Liver (tissue), 9 donors: ENCODE results near the gene CMC1. TPM values are rescaled to one million over a fixed set of nuclear protein-coding genes. Genes with fewer than 3 reads are reported as not detected.

Experiments
- DNase-seq: peaks from one replicate; pipeline ENCODE4 v3.0.0-alpha.2; 2017; ENCODE audit warnings: low spot score
- H3K27ac ChIP-seq, 2 donors: one replicate each; pipeline ENCODE4 v1.7.0; 2013; ENCODE audit warnings: inconsistent platforms in 2 of 2, low read length in 2 of 2, control low read depth in 1 of 2, low read depth in 1 of 2, mild to moderate bottlenecking in 1 of 2
- H3K27me3 ChIP-seq, 4 donors: one replicate each; pipeline versions ENCODE4 v1.6.1 to v1.7.0; 2013; ENCODE audit warnings: low read length in 3 of 4, inconsistent platforms in 1 of 4, mild to moderate bottlenecking in 1 of 4, moderate library complexity in 1 of 4; ENCODE audit not compliant: control insufficient read depth in 4 of 4, insufficient read depth in 4 of 4
- H3K36me3 ChIP-seq, 4 donors: one replicate each; pipeline versions ENCODE4 v1.6.1 to v1.7.0; 2013; ENCODE audit warnings: low read length in 3 of 4, mild to moderate bottlenecking in 3 of 4, low read depth in 1 of 4, moderate library complexity in 1 of 4; ENCODE audit not compliant: control insufficient read depth in 4 of 4, insufficient read depth in 3 of 4
- H3K4me1 ChIP-seq, 4 donors: one replicate each; pipeline versions ENCODE4 v1.6.1 to v1.7.0; 2013; ENCODE audit warnings: low read length in 3 of 4, mild to moderate bottlenecking in 3 of 4, moderate library complexity in 1 of 4; ENCODE audit not compliant: control insufficient read depth in 4 of 4, insufficient read depth in 4 of 4
- H3K4me3 ChIP-seq, 3 donors: one replicate each; pipeline versions ENCODE4 v1.6.1 to v1.7.0; 2013; ENCODE audit warnings: low read length in 3 of 3, control low read depth in 1 of 3, low read depth in 1 of 3, mild to moderate bottlenecking in 1 of 3
- H3K9ac ChIP-seq, 2 donors: one replicate each; pipeline ENCODE4 v1.7.0; 2013; ENCODE audit warnings: low read length in 2 of 2, mild to moderate bottlenecking in 2 of 2, moderate library complexity in 2 of 2, control low read depth in 1 of 2, low read depth in 1 of 2
- H3K9me3 ChIP-seq, 4 donors: one replicate each; pipeline versions ENCODE4 v1.6.1 to v1.7.0; 2013; ENCODE audit warnings: low read length in 3 of 4; ENCODE audit not compliant: control insufficient read depth in 4 of 4
- EGR1 ChIP-seq, 2 donors: IDR thresholded peaks; 2 replicates each; pipeline ENCODE4 v1.6.1; 2016 to 2018; ENCODE audit warnings: antibody characterized with exemption in 2 of 2, low read depth in 2 of 2
- FOXA1 ChIP-seq: IDR thresholded peaks from 2 replicates; pipeline ENCODE4 v1.6.1; 2016; ENCODE audit warnings: antibody characterized with exemption
- FOXA2 ChIP-seq: IDR thresholded peaks from 2 replicates; pipeline ENCODE4 v1.6.1; 2016; ENCODE audit warnings: antibody characterized with exemption
- GABPA ChIP-seq, 2 donors: IDR thresholded peaks in 1 of 2; conservative IDR thresholded peaks in 1 of 2; 2 replicates each; pipeline ENCODE4 v1.6.1; 2016; ENCODE audit warnings: antibody characterized with exemption in 2 of 2, mild to moderate bottlenecking in 1 of 2, moderate library complexity in 1 of 2
- HNF4A ChIP-seq, 2 donors: conservative IDR thresholded peaks; 2 replicates each; pipeline ENCODE4 v1.6.1; 2016; ENCODE audit warnings: antibody characterized with exemption in 2 of 2, mild to moderate bottlenecking in 2 of 2
- HNF4G ChIP-seq: IDR thresholded peaks from 2 replicates; pipeline ENCODE4 v1.6.1; 2016; ENCODE audit warnings: antibody characterized with exemption
- JUND ChIP-seq, 2 donors: IDR thresholded peaks; 2 replicates each; pipeline ENCODE4 v1.6.1; 2016; ENCODE audit warnings: antibody characterized with exemption in 2 of 2
- NR2F2 ChIP-seq: IDR thresholded peaks from 2 replicates; pipeline ENCODE4 v1.6.1; 2016; ENCODE audit warnings: antibody characterized with exemption
- RAD21 ChIP-seq, 2 donors: IDR thresholded peaks; 2 replicates each; pipeline ENCODE4 v1.6.1; 2016; ENCODE audit warnings: antibody characterized with exemption in 2 of 2, mild to moderate bottlenecking in 2 of 2
- RXRA ChIP-seq, 2 donors: IDR thresholded peaks; 2 replicates each; pipeline ENCODE4 v1.6.1; 2017 to 2018; ENCODE audit warnings: antibody characterized with exemption in 2 of 2, mild to moderate bottlenecking in 1 of 2
- SP1 ChIP-seq: IDR thresholded peaks from 2 replicates; pipeline ENCODE4 v1.6.1; 2018; ENCODE audit warnings: antibody characterized with exemption, mild to moderate bottlenecking
- TAF1 ChIP-seq: conservative IDR thresholded peaks from 2 replicates; pipeline ENCODE4 v1.6.1; 2016; ENCODE audit warnings: antibody characterized with exemption, mild to moderate bottlenecking
- YY1 ChIP-seq: IDR thresholded peaks from 2 replicates; pipeline ENCODE4 v1.6.1; 2016; ENCODE audit warnings: antibody characterized with exemption, mild to moderate bottlenecking
- polyA plus RNA-seq, 2 donors: library from polyadenylated mRNA; stranded (reverse) in 1 of 2; unstranded in 1 of 2; fragments of 200-250 nt in 1 of 2; fragments of >200 nt in 1 of 2; fragmentation: Nextera tagmentation in 1 of 2; extraction: Ambion mirVana in 1 of 2; gene quantifications; one replicate each; pipeline versions ENCODE4 v1.2.1 to v1.2.3, GENCODE V29; 2013 to 2015
- total RNA-seq, 2 donors: library from RNA; depleted of rRNA; stranded (reverse); fragments of >200 nt; gene quantifications; one replicate each; pipeline ENCODE4 v1.2.3, GENCODE V29; 2014
- TF ChIP-seq, protein P1 (sequence below): IDR thresholded peaks from 2 replicates; pipeline ENCODE4 v1.6.1; 2016; ENCODE audit warnings: antibody characterized with exemption
- TF ChIP-seq, protein P2 (sequence below): IDR thresholded peaks from 2 replicates; pipeline ENCODE4 v1.6.1; 2016; ENCODE audit warnings: antibody characterized with exemption
- TF ChIP-seq, protein P3 (sequence below): IDR thresholded peaks from 2 replicates; pipeline ENCODE4 v1.6.1; 2016; ENCODE audit warnings: antibody characterized with exemption, mild to moderate bottlenecking
- TF ChIP-seq, protein P4 (sequence below): fragments of 150-350 bp; IDR thresholded peaks from 2 replicates; pipeline ENCODE4 v1.5.1; 2017; ENCODE audit warnings: improper control_type of control experiment, low read depth, low read length; ENCODE audit not compliant: missing input control
- TF ChIP-seq, protein P5 (sequence below): IDR thresholded peaks from 2 replicates; pipeline ENCODE4 v1.6.1; 2016; ENCODE audit warnings: antibody characterized with exemption
- donor health status: healthy.
- donor health status: healthy.
- donor health status: healthy.
- donor health status: healthy.
- donor health status: healthy.

Gene CMC1
- total and polyA plus RNA-seq, 4 donors = 4.2 to 58.4 (median 15.6) TPM

DNA sequence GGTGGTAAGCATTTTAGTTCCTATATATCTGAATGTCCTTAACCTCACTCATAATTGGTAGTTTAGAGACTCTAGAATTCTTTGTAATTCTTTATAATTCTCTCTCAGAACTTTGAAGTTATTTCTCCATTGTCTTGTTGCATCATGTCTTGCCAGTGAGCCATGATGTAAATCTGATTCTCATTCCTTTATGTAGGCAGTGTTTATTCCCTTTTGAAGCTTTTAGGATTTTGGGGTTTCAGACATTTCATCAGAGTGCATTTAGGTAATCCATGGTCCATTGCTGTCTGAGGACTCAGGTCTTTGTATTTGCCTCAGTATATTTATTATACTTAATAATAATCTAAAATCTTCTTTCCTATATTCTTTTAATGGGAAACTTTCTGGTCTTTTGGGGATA lies 20.6 kb downstream of the CMC1 start:
- peaks cover 0 to 3% (median 0%) of the 10 kb centered on the region in 4 donors for H3K4me1 ChIP-seq
- no peak for TF ChIP-seq RAD21 (IDR thresholded peaks at IDR 0.05)
- TF ChIP-seq FOXA2 = no peak
- TF ChIP-seq, protein P1, sequence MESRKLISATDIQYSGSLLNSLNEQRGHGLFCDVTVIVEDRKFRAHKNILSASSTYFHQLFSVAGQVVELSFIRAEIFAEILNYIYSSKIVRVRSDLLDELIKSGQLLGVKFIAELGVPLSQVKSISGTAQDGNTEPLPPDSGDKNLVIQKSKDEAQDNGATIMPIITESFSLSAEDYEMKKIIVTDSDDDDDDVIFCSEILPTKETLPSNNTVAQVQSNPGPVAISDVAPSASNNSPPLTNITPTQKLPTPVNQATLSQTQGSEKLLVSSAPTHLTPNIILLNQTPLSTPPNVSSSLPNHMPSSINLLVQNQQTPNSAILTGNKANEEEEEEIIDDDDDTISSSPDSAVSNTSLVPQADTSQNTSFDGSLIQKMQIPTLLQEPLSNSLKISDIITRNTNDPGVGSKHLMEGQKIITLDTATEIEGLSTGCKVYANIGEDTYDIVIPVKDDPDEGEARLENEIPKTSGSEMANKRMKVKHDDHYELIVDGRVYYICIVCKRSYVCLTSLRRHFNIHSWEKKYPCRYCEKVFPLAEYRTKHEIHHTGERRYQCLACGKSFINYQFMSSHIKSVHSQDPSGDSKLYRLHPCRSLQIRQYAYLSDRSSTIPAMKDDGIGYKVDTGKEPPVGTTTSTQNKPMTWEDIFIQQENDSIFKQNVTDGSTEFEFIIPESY = no peak
- TF ChIP-seq, protein P2, sequence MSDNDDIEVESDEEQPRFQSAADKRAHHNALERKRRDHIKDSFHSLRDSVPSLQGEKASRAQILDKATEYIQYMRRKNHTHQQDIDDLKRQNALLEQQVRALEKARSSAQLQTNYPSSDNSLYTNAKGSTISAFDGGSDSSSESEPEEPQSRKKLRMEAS = no peak
- TF ChIP-seq TAF1 = no peak
- TF ChIP-seq JUND (IDR thresholded peaks at IDR 0.05) = no peak
- TF ChIP-seq RXRA (IDR thresholded peaks at IDR 0.05) = no peak
- no peak for TF ChIP-seq SP1
- no peak for TF ChIP-seq NR2F2
- no peak for TF ChIP-seq FOXA1
- TF ChIP-seq YY1 = no peak
- TF ChIP-seq, protein P3, sequence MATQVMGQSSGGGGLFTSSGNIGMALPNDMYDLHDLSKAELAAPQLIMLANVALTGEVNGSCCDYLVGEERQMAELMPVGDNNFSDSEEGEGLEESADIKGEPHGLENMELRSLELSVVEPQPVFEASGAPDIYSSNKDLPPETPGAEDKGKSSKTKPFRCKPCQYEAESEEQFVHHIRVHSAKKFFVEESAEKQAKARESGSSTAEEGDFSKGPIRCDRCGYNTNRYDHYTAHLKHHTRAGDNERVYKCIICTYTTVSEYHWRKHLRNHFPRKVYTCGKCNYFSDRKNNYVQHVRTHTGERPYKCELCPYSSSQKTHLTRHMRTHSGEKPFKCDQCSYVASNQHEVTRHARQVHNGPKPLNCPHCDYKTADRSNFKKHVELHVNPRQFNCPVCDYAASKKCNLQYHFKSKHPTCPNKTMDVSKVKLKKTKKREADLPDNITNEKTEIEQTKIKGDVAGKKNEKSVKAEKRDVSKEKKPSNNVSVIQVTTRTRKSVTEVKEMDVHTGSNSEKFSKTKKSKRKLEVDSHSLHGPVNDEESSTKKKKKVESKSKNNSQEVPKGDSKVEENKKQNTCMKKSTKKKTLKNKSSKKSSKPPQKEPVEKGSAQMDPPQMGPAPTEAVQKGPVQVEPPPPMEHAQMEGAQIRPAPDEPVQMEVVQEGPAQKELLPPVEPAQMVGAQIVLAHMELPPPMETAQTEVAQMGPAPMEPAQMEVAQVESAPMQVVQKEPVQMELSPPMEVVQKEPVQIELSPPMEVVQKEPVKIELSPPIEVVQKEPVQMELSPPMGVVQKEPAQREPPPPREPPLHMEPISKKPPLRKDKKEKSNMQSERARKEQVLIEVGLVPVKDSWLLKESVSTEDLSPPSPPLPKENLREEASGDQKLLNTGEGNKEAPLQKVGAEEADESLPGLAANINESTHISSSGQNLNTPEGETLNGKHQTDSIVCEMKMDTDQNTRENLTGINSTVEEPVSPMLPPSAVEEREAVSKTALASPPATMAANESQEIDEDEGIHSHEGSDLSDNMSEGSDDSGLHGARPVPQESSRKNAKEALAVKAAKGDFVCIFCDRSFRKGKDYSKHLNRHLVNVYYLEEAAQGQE = no peak
- no peak for TF ChIP-seq EGR1 (IDR thresholded peaks at IDR 0.05; ENCODE audit: low read depth in 2 of 2)
- TF ChIP-seq, protein P4, sequence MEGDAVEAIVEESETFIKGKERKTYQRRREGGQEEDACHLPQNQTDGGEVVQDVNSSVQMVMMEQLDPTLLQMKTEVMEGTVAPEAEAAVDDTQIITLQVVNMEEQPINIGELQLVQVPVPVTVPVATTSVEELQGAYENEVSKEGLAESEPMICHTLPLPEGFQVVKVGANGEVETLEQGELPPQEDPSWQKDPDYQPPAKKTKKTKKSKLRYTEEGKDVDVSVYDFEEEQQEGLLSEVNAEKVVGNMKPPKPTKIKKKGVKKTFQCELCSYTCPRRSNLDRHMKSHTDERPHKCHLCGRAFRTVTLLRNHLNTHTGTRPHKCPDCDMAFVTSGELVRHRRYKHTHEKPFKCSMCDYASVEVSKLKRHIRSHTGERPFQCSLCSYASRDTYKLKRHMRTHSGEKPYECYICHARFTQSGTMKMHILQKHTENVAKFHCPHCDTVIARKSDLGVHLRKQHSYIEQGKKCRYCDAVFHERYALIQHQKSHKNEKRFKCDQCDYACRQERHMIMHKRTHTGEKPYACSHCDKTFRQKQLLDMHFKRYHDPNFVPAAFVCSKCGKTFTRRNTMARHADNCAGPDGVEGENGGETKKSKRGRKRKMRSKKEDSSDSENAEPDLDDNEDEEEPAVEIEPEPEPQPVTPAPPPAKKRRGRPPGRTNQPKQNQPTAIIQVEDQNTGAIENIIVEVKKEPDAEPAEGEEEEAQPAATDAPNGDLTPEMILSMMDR = no peak
- TF ChIP-seq, protein P5, sequence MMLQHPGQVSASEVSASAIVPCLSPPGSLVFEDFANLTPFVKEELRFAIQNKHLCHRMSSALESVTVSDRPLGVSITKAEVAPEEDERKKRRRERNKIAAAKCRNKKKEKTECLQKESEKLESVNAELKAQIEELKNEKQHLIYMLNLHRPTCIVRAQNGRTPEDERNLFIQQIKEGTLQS = no peak
- TF ChIP-seq HNF4G = no peak
- no peak for TF ChIP-seq GABPA (IDR thresholded peaks at IDR 0.05 in 1 of 2, conservative IDR thresholded peaks at IDR 0.05 in 1 of 2)
- TF ChIP-seq HNF4A (conservative IDR thresholded peaks at IDR 0.05) = no peak
- H3K27me3 ChIP-seq = no peaks in the 10 kb centered on the region
- H3K9me3 ChIP-seq = no peaks in the 10 kb centered on the region
- no peak overlapping the region for H3K4me3 ChIP-seq
- H3K9ac ChIP-seq = no peak overlapping the region
- DNase-seq = no peak
- H3K36me3 ChIP-seq = peaks cover 0 to 2% (median 1%) of the 10 kb centered on the region in 4 donors
- no peak overlapping the region for H3K27ac ChIP-seq
